ENCODE measurements around the gene CDC73. TPM values are rescaled to one million over a fixed set of nuclear protein-coding genes. Genes with fewer than 3 reads are reported as not detected.

The CDC73 gene
- total RNA-seq, 1 donor from 2014 or later, result 20.1 TPM

DNA sequence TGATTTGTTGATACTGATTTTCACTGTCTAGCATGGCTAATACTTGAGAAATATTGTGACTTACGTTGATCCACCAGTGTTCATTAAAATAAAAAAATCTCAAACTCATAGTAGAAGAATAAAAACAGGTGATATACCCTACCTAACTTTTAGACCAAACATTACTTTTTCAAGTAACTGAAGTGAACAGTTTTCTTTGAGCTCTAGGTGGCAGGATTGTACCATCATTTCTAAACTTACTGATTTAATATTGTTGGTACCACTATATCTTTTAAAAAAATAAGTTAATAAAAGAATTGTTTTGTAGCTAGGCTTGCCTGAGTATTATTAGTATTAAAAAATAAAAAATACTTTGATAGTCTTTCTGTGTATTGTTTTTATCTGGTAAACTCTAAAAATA is 21.5 kb downstream of the CDC73 start:
- H3K36me3 ChIP-seq (ENCODE audit: control insufficient read depth, insufficient read depth, low read length), result no peaks in the 10 kb centered on the region
- DNase-seq (ENCODE audit: low read depth), result no peak
- peak; percentile 13 for TF ChIP-seq CTCF (IDR thresholded peaks at IDR 0.05; ENCODE audit: insufficient read depth, low read length, poor library complexity, severe bottlenecking)

DNA sequence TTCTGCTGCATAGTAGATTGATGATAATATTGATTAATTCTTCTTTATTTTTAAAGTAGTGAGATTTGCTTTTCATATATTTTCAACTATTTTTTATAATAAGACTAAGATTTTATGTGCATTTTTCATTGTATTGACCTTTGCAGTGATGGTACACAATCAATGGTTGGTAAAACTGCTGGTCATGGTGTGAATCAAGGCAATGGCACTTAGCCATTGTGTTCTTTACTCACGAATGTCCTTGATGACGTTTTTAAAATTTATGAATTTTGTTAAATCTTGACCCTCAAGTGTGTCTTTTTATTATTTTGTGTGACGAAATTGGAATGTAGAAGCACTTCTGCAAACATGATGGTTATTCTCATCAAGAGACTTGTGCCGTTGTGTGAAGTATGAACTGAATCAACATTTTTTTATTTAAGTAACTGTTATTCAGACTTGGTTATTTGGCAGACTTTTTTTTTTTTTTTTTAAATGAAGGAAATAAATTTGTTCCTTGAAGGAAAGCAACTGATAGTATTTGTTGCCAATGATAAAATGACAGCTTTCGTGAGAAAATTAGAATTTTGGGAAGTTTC is 22.6 kb downstream of the CDC73 start:
- no peak for TF ChIP-seq CTCF (IDR thresholded peaks at IDR 0.05; ENCODE audit: insufficient read depth, low read length, poor library complexity, severe bottlenecking)
- H3K4me3 ChIP-seq (ENCODE audit: low read depth, low read length), result no peak overlapping the region
- DNase-seq (ENCODE audit: low read depth), result no peak
- H3K27me3 ChIP-seq (ENCODE audit: control insufficient read depth, insufficient read depth, low read length), result no peaks in the 10 kb centered on the region
- no peaks in the 10 kb centered on the region for H3K36me3 ChIP-seq (ENCODE audit: control insufficient read depth, insufficient read depth, low read length)

More for the DNA sequence above, 21.5 kb downstream of the CDC73 start:
- Histone ChIP-seq H3K4me3 (ENCODE audit: low read depth, low read length) (no peak overlapping the region), H3K27me3 (ENCODE audit: control insufficient read depth, insufficient read depth, low read length) (no peaks in the 10 kb centered on the region)

DNA sequence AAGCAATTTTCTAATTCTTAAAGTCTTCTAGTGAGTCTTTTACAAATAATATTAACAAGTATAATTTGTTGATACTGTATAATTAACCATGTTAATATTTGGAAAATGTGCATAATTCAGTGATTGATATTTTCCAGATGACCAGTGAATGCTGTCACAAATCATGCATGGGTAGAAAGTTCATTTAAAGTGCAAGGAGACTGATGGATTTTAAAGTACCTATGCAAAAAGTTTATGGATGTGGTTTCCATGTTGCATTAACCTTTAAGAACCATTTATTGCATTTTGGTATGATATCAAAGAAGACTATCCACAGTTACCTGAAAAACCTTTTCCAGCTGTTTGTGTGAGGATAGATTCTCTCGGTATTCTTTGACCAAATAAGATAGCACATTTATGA is 23.2 kb downstream of the CDC73 start:
- TF ChIP-seq CTCF (IDR thresholded peaks at IDR 0.05; ENCODE audit: insufficient read depth, low read length, poor library complexity, severe bottlenecking), result no peak
- DNase-seq (ENCODE audit: low read depth), result no peak
- H3K4me3 ChIP-seq (ENCODE audit: low read depth, low read length), result no peak overlapping the region
- H3K36me3 ChIP-seq (ENCODE audit: control insufficient read depth, insufficient read depth, low read length), result no peaks in the 10 kb centered on the region
- H3K27me3 ChIP-seq (ENCODE audit: control insufficient read depth, insufficient read depth, low read length), result no peaks in the 10 kb centered on the region

GRCh38 chr1:193156117-193156821 is 34.4 kb downstream of the CDC73 start:
- Histone ChIP-seq H3K27me3 (ENCODE audit: control insufficient read depth, insufficient read depth, low read length) (no peaks in the 10 kb centered on the region), H3K4me3 (ENCODE audit: low read depth, low read length) (no peak overlapping the region), H3K36me3 (ENCODE audit: control insufficient read depth, insufficient read depth, low read length) (no peaks in the 10 kb centered on the region)
- TF ChIP-seq CTCF (IDR thresholded peaks at IDR 0.05; ENCODE audit: insufficient read depth, low read length, poor library complexity, severe bottlenecking), result no peak
- DNase-seq (ENCODE audit: low read depth), result no peak

GRCh38 chr1:193156822-193157142 is 35.0 kb downstream of the CDC73 start:
- DNase-seq (ENCODE audit: low read depth), result no peak
- no peaks in the 10 kb centered on the region for H3K36me3 ChIP-seq (ENCODE audit: control insufficient read depth, insufficient read depth, low read length)
- H3K4me3 ChIP-seq (ENCODE audit: low read depth, low read length), result no peak overlapping the region
- H3K27me3 ChIP-seq (ENCODE audit: control insufficient read depth, insufficient read depth, low read length), result no peaks in the 10 kb centered on the region
- TF ChIP-seq CTCF (IDR thresholded peaks at IDR 0.05; ENCODE audit: insufficient read depth, low read length, poor library complexity, severe bottlenecking), result no peak

DNA sequence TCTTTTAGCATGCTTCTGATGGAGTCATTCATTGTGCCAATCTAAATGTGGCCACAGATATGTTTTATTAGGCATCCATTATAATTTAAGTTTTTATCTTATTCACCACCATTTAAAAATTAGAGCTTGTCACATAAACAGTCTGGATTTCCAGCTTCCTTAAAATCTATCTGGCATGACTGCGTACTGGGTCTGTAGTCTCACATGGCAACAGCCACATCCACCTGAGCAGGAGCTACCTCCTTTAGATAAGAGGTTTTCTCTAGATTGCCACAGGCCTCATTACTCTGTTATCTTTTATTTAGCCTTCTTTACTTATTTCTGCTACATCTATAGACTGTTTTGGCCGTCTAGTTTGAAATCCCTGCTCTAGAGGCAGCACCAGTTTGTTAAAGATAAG is 35.5 kb downstream of the CDC73 start:
- H3K4me3 ChIP-seq (ENCODE audit: low read depth, low read length), result no peak overlapping the region
- no peaks in the 10 kb centered on the region for H3K27me3 ChIP-seq (ENCODE audit: control insufficient read depth, insufficient read depth, low read length)
- DNase-seq (ENCODE audit: low read depth), result no peak
- no peaks in the 10 kb centered on the region for H3K36me3 ChIP-seq (ENCODE audit: control insufficient read depth, insufficient read depth, low read length)
- TF ChIP-seq CTCF (IDR thresholded peaks at IDR 0.05; ENCODE audit: insufficient read depth, low read length, poor library complexity, severe bottlenecking), result no peak

Measured in kidney epithelial cell (primary cell).